Measurements from ENCODE around the gene MAP4K4.
"Not testable (repeated sequence)": the region's sequence is repeated elsewhere in the genome, so short reads cannot be mapped to it uniquely, and the experiment has no call there.

The MAP4K4 gene

DNA sequence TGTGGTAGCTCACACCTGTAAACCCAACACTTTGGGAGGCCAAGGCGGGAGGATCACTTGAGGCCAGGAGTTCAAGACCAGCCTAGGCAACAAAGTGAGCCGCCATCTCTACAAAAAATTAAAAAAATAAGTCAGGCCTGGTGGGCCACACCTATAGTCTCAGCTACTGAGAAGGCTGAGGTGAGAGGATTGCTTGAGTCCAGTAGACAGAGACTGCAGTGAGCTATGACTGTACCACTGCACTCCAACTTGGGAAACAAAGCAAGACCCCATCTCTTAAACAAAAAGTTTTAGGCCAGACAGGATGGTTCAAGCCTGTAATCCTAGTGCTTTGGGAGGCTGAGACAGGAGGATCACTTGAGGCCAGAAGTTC lies 224.4 kb downstream of the MAP4K4 start:
- DNase-seq (ENCODE audit: low spot score): no peak

DNA sequence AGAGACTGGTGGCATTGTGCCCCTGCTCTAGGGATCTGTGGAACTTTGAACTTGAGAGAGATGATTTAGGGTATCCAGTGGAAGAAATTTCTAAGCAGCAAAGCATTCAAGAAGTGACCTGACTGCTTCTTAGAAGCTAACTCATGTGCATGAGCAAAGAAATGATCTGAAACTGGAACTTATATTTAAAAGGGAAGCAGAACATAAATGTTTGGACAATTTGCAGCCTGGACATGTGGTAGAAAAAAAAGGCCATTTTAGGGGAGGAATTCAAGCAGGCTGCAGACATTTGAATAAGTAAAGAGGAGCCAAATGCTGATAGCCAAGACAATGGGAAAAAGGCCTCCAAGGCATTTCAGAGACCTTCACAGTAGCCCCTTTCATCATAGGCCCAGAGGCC lies 226.8 kb downstream of the MAP4K4 start:
- not testable (repeated sequence) for DNase-seq (ENCODE audit: low spot score)

DNA sequence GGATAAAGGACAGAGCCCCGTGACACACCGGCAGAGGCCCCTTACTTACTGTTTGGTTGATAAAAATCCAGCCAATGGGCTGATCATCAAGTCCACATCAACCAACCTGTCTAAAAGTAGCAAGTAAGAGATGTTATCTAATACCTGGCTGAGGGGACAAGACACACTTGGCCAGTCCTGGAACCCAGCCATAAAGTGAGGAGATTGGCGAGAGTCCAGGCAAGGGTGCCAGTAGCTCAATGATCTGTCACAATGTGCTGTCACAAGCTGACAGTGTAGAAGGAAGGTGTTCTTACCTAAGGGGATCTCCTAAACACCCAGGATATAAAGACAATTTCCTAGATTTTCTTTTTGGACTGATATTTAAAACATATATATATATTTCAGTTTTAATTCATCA lies 232.5 kb downstream of the MAP4K4 start:
- no peak for DNase-seq (ENCODE audit: low spot score)

DNA sequence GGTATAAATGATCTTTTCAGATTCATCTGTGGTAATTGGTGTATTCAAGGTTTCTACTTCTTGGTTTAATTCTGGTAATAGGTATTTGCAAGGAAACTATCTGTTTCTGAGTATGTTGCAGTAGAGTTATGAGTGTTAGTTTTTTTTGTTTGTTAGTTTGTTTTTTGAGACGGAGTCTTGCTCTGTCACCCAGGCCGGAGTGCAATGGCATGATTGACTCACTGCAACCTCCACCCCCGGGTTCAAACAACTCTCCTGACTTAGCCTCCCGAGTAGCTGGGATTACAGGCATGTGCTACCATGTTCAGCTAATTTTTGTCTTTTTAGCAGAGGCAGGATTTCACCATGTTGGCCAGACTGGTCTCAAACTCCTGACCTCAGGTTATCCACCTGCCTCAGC lies 233.3 kb downstream of the MAP4K4 start:
- DNase-seq (ENCODE audit: low spot score): no peak

DNA sequence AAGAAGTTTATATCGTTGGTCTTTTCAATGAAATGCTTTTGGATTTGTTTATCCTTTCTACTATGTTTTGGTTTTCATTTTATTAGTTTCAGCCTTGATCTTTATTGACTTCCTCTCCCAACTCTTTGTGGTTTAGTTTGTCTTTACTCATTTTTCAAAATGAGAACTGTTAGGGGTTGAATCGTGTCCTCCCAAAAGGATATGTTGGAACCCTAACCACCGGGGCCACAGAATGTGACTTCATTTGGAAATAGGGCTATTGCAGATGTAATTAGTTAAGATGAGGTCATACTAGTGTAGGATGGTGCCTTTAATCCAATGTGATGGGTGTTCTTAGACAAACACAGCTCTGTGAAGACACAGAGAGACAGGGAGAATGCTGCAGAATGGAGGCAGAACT lies 233.9 kb downstream of the MAP4K4 start:
- DNase-seq (ENCODE audit: low spot score): no peak

DNA sequence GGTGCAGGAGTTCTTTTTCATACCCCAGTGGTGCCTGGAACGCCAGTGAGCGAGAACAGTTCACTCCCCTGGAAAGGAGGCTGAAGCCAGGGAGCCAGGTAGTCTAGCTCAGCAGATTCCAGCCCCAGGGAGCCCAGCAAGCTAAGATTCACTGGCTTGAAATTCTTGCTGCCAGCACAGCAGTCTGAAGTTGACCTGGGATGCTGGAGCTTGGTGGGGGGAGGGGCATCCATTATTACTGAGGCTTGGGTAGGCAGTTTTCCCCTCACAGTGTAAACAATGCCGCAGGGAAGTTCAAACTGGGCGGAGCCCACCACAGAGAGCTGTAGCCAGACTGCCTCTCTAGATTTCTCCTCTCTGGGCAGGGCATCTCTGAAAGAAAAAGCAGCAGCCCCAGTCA lies 238.3 kb downstream of the MAP4K4 start:
- not testable (repeated sequence) for DNase-seq (ENCODE audit: low spot score)

DNA sequence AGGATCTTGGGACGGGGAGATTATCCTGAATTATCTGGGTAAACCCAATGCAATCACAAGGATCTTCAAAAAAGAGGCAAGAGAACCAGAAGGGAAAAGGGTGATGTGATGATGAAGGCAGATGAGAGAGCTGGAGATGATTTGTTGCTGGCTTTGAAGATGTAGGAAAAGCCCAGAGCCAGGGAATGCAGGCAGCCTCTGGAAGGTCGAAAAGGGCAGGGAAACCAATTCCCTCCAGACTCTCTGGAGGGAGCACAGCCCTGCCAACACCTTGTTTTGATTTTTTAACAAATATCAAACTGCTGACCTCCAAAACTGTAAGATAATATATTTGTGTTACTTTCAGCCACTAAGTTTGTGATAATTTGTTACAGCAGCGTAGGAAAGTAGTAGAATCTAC lies 245.3 kb downstream of the MAP4K4 start:
- no peak for DNase-seq (ENCODE audit: low spot score)
